HepG2 (cell line): ENCODE results near the gene IL11RA. TPM values are rescaled to one million over a fixed set of nuclear protein-coding genes. Genes with fewer than 3 reads are reported as not detected.

ENCODE experiments used
- FOXA3 ChIP-seq: IDR thresholded peaks from 2 replicates; pipeline ENCODE4 v1.6.1; 2016; ENCODE audit warnings: missing genetic modification reagents, missing compliant biosample characterization
- GATA4 ChIP-seq: sonication (generic); IDR thresholded peaks from 2 replicates; pipeline ENCODE4 v1.6.1; 2016; ENCODE audit warnings: antibody characterized with exemption, low read depth, borderline replicate concordance
- GTF2F1 ChIP-seq: fragments of 150-350 bp; IDR thresholded peaks from 2 replicates; pipeline ENCODE4 v1.6.1; 2014; ENCODE audit warnings: low read length
- HES4 ChIP-seq: sonication (generic); formaldehyde crosslinking; IDR thresholded peaks from 2 replicates; pipeline ENCODE4 v1.9.0; 2021; ENCODE audit warnings: mild to moderate bottlenecking, missing genetic modification reagents, borderline replicate concordance
- HNRNPL ChIP-seq: fragments of 200-400 bp; formaldehyde crosslinking; IDR thresholded peaks from 2 replicates; pipeline ENCODE4 v1.6.1; 2017; ENCODE audit warnings: mild to moderate bottlenecking, low read depth, low read length
- KAT2B ChIP-seq: fragments of 150-350 bp; IDR thresholded peaks from 2 replicates; pipeline ENCODE4 v1.6.1; 2014; ENCODE audit warnings: low read depth, low read length, borderline replicate concordance
- NCOR1 ChIP-seq: fragments of 200-600 bp; sonication (generic); IDR thresholded peaks from 2 replicates; pipeline ENCODE4 v1.7.0; 2017; ENCODE audit warnings: antibody characterized with exemption, low read length, borderline replicate concordance
- PCBP2 ChIP-seq: fragments of 200-400 bp; formaldehyde crosslinking; optimal IDR thresholded peaks from 2 replicates; pipeline ENCODE3; 2018; ENCODE audit warnings: low read length, low read depth; ENCODE audit not compliant: poor library complexity, severe bottlenecking
- RBFOX2 ChIP-seq: fragments of 200-400 bp; formaldehyde crosslinking; IDR thresholded peaks from 2 replicates; pipeline ENCODE4 v1.6.1; 2017; ENCODE audit warnings: low read depth, mild to moderate bottlenecking, low read length
- SP2 ChIP-seq: sonication (generic); formaldehyde crosslinking; IDR thresholded peaks from 2 replicates; pipeline ENCODE4 v1.5.1; 2020; ENCODE audit warnings: mild to moderate bottlenecking, missing genetic modification reagents
- SP5 ChIP-seq: IDR thresholded peaks from 2 replicates; pipeline ENCODE4 v1.6.1; 2016; ENCODE audit warnings: low read depth, borderline replicate concordance
- THYN1 ChIP-seq: sonication (generic); formaldehyde crosslinking; IDR thresholded peaks from 2 replicates; pipeline ENCODE4 v1.8.1; 2023; ENCODE audit warnings: low read depth, mild to moderate bottlenecking, moderate library complexity, missing genetic modification reagents, borderline replicate concordance
- ZNF256 ChIP-seq: sonication (generic); formaldehyde crosslinking; conservative IDR thresholded peaks from 2 replicates; pipeline ENCODE4 v1.4.0; 2020; ENCODE audit warnings: missing genetic modification reagents
- ZNF3 ChIP-seq: IDR thresholded peaks from 2 replicates; pipeline ENCODE4 v1.7.0; 2017; ENCODE audit warnings: inconsistent platforms
- ZNF383 ChIP-seq: sonication (generic); formaldehyde crosslinking; IDR thresholded peaks from 2 replicates; pipeline ENCODE4 v1.4.0; 2020; ENCODE audit warnings: missing genetic modification reagents, mild to moderate bottlenecking, borderline replicate concordance
- ZNF572 ChIP-seq: sonication (generic); formaldehyde crosslinking; IDR thresholded peaks from 2 replicates; pipeline ENCODE4 v1.5.1; 2020; ENCODE audit warnings: mild to moderate bottlenecking, missing genetic modification reagents
- ZNF639 ChIP-seq: conservative IDR thresholded peaks from 2 replicates; pipeline ENCODE4 v1.6.1; 2018; ENCODE audit warnings: missing genetic modification reagents
- ZNF776 ChIP-seq: sonication (generic); formaldehyde crosslinking; IDR thresholded peaks from 2 replicates; pipeline ENCODE4 v1.4.0; 2020; ENCODE audit warnings: mild to moderate bottlenecking, missing genetic modification reagents
- ZNF777 ChIP-seq: sonication (generic); formaldehyde crosslinking; IDR thresholded peaks from 2 replicates; pipeline ENCODE4 v1.4.0; 2020; ENCODE audit warnings: missing genetic modification reagents
- ZNF891 ChIP-seq: sonication (generic); formaldehyde crosslinking; IDR thresholded peaks from 2 replicates; pipeline ENCODE4 v1.5.0; 2020; ENCODE audit warnings: mild to moderate bottlenecking, missing genetic modification reagents
- polyA plus RNA-seq, 8 experiments: library from polyadenylated mRNA; depleted of rRNA in 3 of 8; stranded (reverse) in 7 of 8; unstranded in 1 of 8; fragments of >200 nt; fragmentation: Illumina TruSeq in 4 of 8; extraction: Trizol in 4 of 8; gene quantifications; 2 replicates each; pipeline versions ENCODE4 v1.2.1 to v1.2.3, GENCODE V29; 2011 to 2016; ENCODE audit warnings: low read depth in 4 of 8, missing spikeins in 1 of 8, mixed read lengths in 1 of 8; ENCODE audit not compliant: insufficient read depth in 1 of 8
- total RNA-seq, 5 experiments: library from RNA; depleted of rRNA; stranded (reverse); fragments of >200 nt; fragmentation: Illumina TruSeq; extraction: Trizol; gene quantifications; 2 replicates each; pipeline ENCODE4 v1.2.3, GENCODE V29; 2016; ENCODE audit warnings: low read depth in 1 of 5
- TF ChIP-seq, protein P1 (sequence below): sonication (generic); formaldehyde crosslinking; IDR thresholded peaks from 2 replicates; pipeline ENCODE4 v1.4.0; 2020; ENCODE audit warnings: missing genetic modification reagents, low read depth, mild to moderate bottlenecking, borderline replicate concordance
- TF ChIP-seq, protein P2 (sequence below): sonication (generic); formaldehyde crosslinking; IDR thresholded peaks from 2 replicates; pipeline ENCODE4 v1.4.0; 2020; ENCODE audit warnings: missing genetic modification reagents
- TF ChIP-seq, protein P3 (sequence below): sonication (generic); formaldehyde crosslinking; IDR thresholded peaks from 2 replicates; pipeline ENCODE4 v1.5.0; 2020; ENCODE audit warnings: missing genetic modification reagents

The IL11RA gene
- total and polyA plus RNA-seq, 2 of the 13 experiments (the other 11 are each of a cell fraction or from before 2014, with no cell fraction given), result 2.0 to 4.2 TPM

GRCh38 chr9:34646211-34647083 is 5.5 kb upstream of the IL11RA start, which contains the start of gene GALT (continued):
- TF ChIP-seq KAT2B (no peak), ZNF639 (no peak), SP2 (CRISPR knock-in tag) (no peak; the same call in 1 of the 2 replicates), THYN1 (CRISPR knock-in tag) (no peak), HNRNPL (peak; percentile 56; the same call in 1 of the 2 replicates), ZNF383 (CRISPR knock-in tag) (no peak), NCOR1 (peak; percentile 35; the same call in 1 of the 2 replicates), PCBP2 (no peak), FOXA3 (peak; percentile 81), ZNF3 (CRISPR knock-in tag) (peak; percentile 56; the same call in 1 of the 2 replicates), ZNF572 (CRISPR knock-in tag) (no peak; the same call in 1 of the 2 replicates), GTF2F1 (no peak), ZNF777 (CRISPR knock-in tag) (peak; percentile 83), HES4 (CRISPR knock-in tag) (peak; percentile 87), ZNF256 (CRISPR knock-in tag) (peak; percentile 53; the same call in 1 of the 2 replicates), ZNF776 (peak; percentile 81), ZNF891 (peak; percentile 85; the same call in 1 of the 2 replicates), SP5 (peak; percentile 59; the same call in 1 of the 2 replicates), GATA4 (0 out of 2 replicates have a peak, but pooled peaks have one; percentile 31), RBFOX2 (peak; percentile 93)
- TF ChIP-seq, protein P1, sequence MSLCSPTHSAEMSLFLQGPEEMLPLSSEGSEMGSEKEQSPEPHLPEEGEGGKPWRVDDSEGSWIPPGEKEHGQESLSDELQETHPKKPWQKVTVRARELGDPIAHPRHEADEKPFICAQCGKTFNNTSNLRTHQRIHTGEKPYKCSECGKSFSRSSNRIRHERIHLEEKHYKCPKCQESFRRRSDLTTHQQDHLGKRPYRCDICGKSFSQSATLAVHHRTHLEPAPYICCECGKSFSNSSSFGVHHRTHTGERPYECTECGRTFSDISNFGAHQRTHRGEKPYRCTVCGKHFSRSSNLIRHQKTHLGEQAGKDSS, result peak; percentile 55; the same call in 1 of the 2 replicates
- TF ChIP-seq, protein P2, sequence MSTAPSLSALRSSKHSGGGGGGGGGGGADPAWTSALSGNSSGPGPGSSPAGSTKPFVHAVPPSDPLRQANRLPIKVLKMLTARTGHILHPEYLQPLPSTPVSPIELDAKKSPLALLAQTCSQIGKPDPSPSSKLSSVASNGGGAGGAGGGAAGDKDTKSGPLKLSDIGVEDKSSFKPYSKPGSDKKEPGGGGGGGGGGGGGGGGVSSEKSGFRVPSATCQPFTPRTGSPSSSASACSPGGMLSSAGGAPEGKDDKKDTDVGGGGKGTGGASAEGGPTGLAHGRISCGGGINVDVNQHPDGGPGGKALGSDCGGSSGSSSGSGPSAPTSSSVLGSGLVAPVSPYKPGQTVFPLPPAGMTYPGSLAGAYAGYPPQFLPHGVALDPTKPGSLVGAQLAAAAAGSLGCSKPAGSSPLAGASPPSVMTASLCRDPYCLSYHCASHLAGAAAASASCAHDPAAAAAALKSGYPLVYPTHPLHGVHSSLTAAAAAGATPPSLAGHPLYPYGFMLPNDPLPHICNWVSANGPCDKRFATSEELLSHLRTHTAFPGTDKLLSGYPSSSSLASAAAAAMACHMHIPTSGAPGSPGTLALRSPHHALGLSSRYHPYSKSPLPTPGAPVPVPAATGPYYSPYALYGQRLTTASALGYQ (CRISPR knock-in tag), result 0 out of 2 replicates have a peak, but pooled peaks have one; percentile 15
- TF ChIP-seq, protein P3, sequence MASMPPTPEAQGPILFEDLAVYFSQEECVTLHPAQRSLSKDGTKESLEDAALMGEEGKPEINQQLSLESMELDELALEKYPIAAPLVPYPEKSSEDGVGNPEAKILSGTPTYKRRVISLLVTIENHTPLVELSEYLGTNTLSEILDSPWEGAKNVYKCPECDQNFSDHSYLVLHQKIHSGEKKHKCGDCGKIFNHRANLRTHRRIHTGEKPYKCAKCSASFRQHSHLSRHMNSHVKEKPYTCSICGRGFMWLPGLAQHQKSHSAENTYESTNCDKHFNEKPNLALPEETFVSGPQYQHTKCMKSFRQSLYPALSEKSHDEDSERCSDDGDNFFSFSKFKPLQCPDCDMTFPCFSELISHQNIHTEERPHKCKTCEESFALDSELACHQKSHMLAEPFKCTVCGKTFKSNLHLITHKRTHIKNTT, result no peak
